SU-DHL-6 (cell line): Measurements from ENCODE around the gene ZC3H12C.

Source experiments
- H2AFZ ChIP-seq: fragments of 200-600 bp; sonication (generic); 2 replicates; pipeline ENCODE4 v1.6.1; 2014; ENCODE audit warnings: low read depth, mild to moderate bottlenecking, moderate library complexity, mixed read lengths, antibody characterized with exemption, low read length; ENCODE audit not compliant: severe bottlenecking
- H3F3A ChIP-seq: fragments of 200-600 bp; shearing (Covaris generic); 2 replicates; pipeline ENCODE4 v1.6.0; 2016; ENCODE audit warnings: antibody characterized with exemption, mild to moderate bottlenecking; ENCODE audit not compliant: insufficient read depth
- H3K27ac ChIP-seq: fragments of 200-600 bp; sonication (generic); 2 replicates; pipeline ENCODE4 v1.5.1; 2016; ENCODE audit warnings: low read depth, mild to moderate bottlenecking, low read length, moderate library complexity, mixed read lengths
- H3K27me3 ChIP-seq: fragments of 200-600 bp; sonication (generic), shearing (Covaris generic); 2 replicates; pipeline ENCODE4 v1.6.0; 2014; ENCODE audit warnings: mild to moderate bottlenecking, low read length
- H3K36me3 ChIP-seq: fragments of 200-600 bp; sonication (generic); 2 replicates; pipeline ENCODE4 v1.6.1; 2014; ENCODE audit warnings: mild to moderate bottlenecking, low read length, mixed read lengths
- H3K4me2 ChIP-seq: fragments of 300-600, 200-600 bp; shearing (Covaris generic), sonication (generic); 2 replicates; pipeline ENCODE4 v1.6.0; 2014; ENCODE audit warnings: low read length, low read depth, mild to moderate bottlenecking; ENCODE audit not compliant: poor library complexity, severe bottlenecking
- H3K4me3 ChIP-seq: fragments of 200-600 bp; sonication (generic); 2 replicates; pipeline ENCODE4 v1.5.1; 2014; ENCODE audit warnings: antibody characterized with exemption, low read length, mild to moderate bottlenecking, mixed read lengths; ENCODE audit not compliant: insufficient read depth, poor library complexity, severe bottlenecking
- H3K79me2 ChIP-seq: fragments of 200-600 bp; sonication (generic); 2 replicates; pipeline ENCODE4 v1.6.1; 2014; ENCODE audit warnings: mild to moderate bottlenecking, low read length, moderate library complexity; ENCODE audit not compliant: insufficient read depth
- H3K9ac ChIP-seq: fragments of 200-600 bp; sonication (generic); 2 replicates; pipeline ENCODE4 v1.7.0; 2014; ENCODE audit warnings: mild to moderate bottlenecking, low read length
- H3K9me2 ChIP-seq: fragments of 200-600 bp; sonication (generic); replicated peaks from 2 replicates; pipeline ENCODE4 v1.6.1; 2014; ENCODE audit warnings: low read length; ENCODE audit not compliant: insufficient read depth
- H3K9me3 ChIP-seq: fragments of 200-600 bp; sonication (generic); 2 replicates; pipeline ENCODE4 v1.6.1; 2014; ENCODE audit warnings: low read length, mixed read lengths; ENCODE audit not compliant: insufficient read depth
- H4K20me1 ChIP-seq: fragments of 200-600 bp; sonication (generic); 2 replicates; pipeline ENCODE4 v1.6.1; 2014; ENCODE audit warnings: low read depth, mild to moderate bottlenecking, antibody characterized with exemption, low read length, moderate library complexity, mixed read lengths
- CTCF ChIP-seq: fragments of 200-600 bp; sonication (generic); IDR thresholded peaks from one replicate; pipeline ENCODE4 v1.5.1; 2017; ENCODE audit warnings: antibody characterized with exemption, mild to moderate bottlenecking, low read length, moderate library complexity; ENCODE audit not compliant: insufficient read depth, poor library complexity, severe bottlenecking
- EZH2phosphoT487 ChIP-seq: fragments of 200-600 bp; sonication (generic), shearing (Covaris generic); conservative IDR thresholded peaks from 2 replicates; pipeline ENCODE4 v1.6.1; 2018; ENCODE audit warnings: mild to moderate bottlenecking, antibody characterized with exemption, low read length, moderate library complexity, mixed read lengths

The ZC3H12C gene

GRCh38 chr11:110081462-110082376 is 11.5 kb upstream of the ZC3H12C start:
- Histone ChIP-seq H4K20me1 (no peaks in the 10 kb centered on the region), H3K27ac (no peak overlapping the region), H3K36me3 (no peaks in the 10 kb centered on the region), H3K4me3 (no peak overlapping the region), H3K9me2 (no peaks in the 10 kb centered on the region), H3K27me3 (no peaks in the 10 kb centered on the region), H3K4me2 (no peak overlapping the region), H3K79me2 (no peaks in the 10 kb centered on the region), H3F3A (no peaks in the 10 kb centered on the region), H2AFZ (no peak overlapping the region), H3K9ac (no peak overlapping the region), H3K9me3 (no peaks in the 10 kb centered on the region)
- TF ChIP-seq CTCF, result no peak
- no peak for TF ChIP-seq EZH2phosphoT487

GRCh38 chr11:110082899-110083298 is 10.3 kb upstream of the ZC3H12C start:
- Histone ChIP-seq H3K9me2 (no peaks in the 10 kb centered on the region), H2AFZ (no peak overlapping the region), H3K4me3 (no peak overlapping the region), H3K27ac (no peak overlapping the region), H3F3A (no peaks in the 10 kb centered on the region), H3K9me3 (no peaks in the 10 kb centered on the region), H4K20me1 (no peaks in the 10 kb centered on the region), H3K4me2 (no peak overlapping the region), H3K36me3 (no peaks in the 10 kb centered on the region), H3K9ac (no peak overlapping the region), H3K79me2 (no peaks in the 10 kb centered on the region), H3K27me3 (no peaks in the 10 kb centered on the region)
- TF ChIP-seq EZH2phosphoT487 (no peak), CTCF (no peak)

GRCh38 chr11:110085255-110085838 is 7.8 kb upstream of the ZC3H12C start:
- H3F3A ChIP-seq, result no peaks in the 10 kb centered on the region
- H4K20me1 ChIP-seq, result no peaks in the 10 kb centered on the region
- no peak overlapping the region for H3K9ac ChIP-seq
- no peaks in the 10 kb centered on the region for H3K27me3 ChIP-seq
- no peaks in the 10 kb centered on the region for H3K9me2 ChIP-seq
- H3K79me2 ChIP-seq, result no peaks in the 10 kb centered on the region
- H2AFZ ChIP-seq, result no peak overlapping the region
- TF ChIP-seq CTCF (no peak), EZH2phosphoT487 (no peak)
- no peak overlapping the region for H3K27ac ChIP-seq
- H3K4me3 ChIP-seq, result no peak overlapping the region
- H3K36me3 ChIP-seq, result no peaks in the 10 kb centered on the region
- no peak overlapping the region for H3K4me2 ChIP-seq
- H3K9me3 ChIP-seq, result no peaks in the 10 kb centered on the region
